Measurements from ENCODE around the gene GEN1.
A peak's percentile ranks its signal among the peaks of the same experiment; 100 is the strongest.

Gene GEN1

DNA sequence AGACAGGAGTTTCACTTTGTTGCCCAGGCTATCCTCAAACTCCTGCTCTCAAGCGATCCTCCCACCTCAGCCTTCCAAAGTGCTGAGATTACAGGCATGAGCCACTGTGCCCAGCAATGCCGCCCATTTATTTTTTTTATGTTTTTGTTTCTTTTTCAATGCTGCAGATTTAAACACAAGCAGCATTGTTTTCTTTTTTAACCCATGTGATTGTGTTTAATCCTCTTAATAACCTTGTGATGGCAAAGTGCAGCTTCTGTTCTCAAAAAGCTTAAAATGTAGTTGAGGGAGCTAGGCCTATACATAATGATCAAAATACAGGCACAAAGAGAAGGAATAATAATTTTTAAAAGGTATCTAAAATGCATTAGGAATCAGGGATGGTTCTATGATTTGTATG is 73.8 kb downstream of the GEN1 start:
- DNase-seq: no peak

DNA sequence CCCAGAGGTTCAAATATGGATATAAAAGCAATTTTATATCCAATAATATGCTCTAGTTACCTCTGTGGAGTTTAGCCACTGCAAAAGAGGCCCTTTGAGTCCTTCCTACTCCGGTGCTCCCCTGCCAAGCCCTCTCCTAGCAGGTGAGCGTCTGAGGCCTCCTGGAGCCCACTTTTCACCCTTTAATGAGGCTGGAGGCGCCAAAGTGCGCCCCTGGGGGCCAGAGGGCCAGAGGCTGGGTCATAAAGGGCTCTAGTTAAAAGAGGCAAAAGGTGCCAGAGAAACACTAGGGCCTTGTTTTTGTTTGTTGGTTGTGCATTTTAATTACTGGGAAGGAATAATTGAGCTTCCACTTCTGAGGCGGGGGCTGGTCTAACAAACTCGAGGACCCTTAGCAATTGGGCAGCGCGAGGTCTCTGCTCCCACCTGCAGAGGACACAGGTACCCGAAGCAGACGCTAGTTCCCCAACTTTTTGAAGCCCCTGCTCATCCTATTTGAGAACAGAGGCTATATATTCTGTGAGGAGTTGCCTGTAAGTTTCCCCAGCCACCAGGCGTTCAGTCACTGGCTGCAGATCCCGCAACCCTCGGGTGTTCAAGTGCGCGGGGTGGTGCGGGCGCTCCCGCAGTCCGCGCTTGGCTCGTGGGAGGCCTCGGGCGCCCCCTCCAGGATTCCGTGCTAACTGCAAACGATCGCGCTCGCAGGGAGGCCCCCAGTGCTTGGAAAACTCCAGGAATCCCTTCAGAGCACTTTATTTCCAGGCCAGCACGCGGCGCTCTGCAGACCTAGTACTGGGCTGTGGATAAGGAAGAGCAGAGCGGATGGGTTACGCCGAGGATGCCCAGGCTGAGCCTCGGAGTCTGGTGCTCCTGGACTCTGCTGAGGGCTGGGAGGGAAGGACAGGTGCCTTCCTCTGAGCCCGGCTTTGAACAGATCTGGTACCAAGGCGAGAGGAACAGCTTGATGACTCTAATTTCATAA is 76.4 kb downstream of the GEN1 start:
- DNase-seq: peak; percentile 16

DNA sequence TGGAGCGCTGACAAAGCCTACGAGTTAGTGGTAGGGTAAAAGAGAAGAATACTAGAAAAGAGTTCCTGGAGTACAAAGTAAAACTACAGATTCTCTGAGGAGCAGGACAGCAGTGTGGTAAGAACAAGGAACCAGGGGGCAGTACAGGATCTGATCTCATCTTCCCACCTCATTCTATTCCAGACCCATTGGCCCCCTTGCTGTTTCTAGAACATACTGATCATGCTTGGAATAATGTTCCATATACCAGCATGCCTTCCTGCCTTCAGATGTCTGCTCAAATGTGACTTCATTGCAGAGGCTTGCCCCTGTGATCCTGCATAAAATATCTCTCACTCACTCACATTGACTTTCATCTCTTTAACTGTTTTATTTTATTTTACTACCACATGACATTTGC is 81.6 kb downstream of the GEN1 start:
- no peak for DNase-seq

Data from CD4-positive, alpha-beta T cell treated with Interleukin-17A for 1 hour (primary cell).